ENCODE results near the gene HYOU1.

DNA sequence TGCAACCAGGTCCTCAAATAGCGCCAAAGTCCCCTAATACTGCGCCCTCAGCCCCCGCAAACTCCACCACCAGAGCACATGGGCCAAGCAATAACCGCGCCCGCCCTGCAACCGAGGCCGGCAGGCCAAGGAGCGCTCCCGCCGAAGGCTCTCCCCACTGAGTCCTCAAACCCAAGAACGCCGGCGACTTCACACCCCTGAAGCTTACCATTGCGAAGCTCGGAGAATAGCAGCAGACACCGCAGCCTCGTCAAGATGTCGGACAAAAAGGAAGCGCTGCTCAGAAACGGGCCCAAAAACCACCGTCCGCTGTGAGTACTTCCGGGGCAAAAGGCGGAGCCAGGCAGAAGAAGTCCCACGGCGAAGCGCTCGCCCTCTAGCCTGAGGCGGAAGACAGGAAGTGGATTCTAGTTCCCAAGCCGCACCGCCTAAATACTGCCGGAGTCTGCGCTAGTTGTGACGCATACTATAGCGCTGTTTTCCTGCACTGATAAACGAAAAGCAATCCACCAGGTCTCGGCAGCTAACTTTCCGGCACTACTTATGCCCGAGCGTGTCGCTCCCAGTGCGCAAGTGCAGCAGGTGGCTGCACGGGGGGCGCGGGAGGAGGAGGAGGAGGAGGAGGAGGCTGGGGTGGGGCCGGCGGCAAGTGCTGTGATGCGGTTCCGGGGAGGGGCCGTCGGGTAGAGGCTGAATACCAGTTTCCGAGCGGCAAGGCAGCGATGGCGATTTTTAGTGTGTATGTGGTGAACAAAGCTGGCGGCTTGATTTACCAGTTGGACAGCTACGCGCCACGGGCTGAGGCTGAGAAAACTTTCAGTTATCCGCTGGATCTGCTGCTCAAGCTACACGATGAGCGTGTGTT, 38.7 kb downstream of the HYOU1 start, which contains the start of the genes RPS25 and TRAPPC4:
- TF ChIP-seq POLR2AphosphoS5 (IDR thresholded peaks at IDR 0.05; ENCODE audit: low read depth, low read length) (peak; percentile 90), EZH2 (IDR thresholded peaks at IDR 0.05; ENCODE audit: low read depth, low read length, severe bottlenecking) (no peak), ZNF274 (IDR thresholded peaks at IDR 0.05; ENCODE audit: borderline replicate concordance, extremely low read depth, low read length) (no peak)
- TF ChIP-seq, protein P1, sequence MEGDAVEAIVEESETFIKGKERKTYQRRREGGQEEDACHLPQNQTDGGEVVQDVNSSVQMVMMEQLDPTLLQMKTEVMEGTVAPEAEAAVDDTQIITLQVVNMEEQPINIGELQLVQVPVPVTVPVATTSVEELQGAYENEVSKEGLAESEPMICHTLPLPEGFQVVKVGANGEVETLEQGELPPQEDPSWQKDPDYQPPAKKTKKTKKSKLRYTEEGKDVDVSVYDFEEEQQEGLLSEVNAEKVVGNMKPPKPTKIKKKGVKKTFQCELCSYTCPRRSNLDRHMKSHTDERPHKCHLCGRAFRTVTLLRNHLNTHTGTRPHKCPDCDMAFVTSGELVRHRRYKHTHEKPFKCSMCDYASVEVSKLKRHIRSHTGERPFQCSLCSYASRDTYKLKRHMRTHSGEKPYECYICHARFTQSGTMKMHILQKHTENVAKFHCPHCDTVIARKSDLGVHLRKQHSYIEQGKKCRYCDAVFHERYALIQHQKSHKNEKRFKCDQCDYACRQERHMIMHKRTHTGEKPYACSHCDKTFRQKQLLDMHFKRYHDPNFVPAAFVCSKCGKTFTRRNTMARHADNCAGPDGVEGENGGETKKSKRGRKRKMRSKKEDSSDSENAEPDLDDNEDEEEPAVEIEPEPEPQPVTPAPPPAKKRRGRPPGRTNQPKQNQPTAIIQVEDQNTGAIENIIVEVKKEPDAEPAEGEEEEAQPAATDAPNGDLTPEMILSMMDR (IDR thresholded peaks at IDR 0.05; ENCODE audit: control extremely low read depth in 1 of 3, insufficient read depth in 1 of 3, low read depth in 1 of 3, low read length in 3 of 3): no peak

All from H1 (cell line).